Measurements from ENCODE around the gene LLGL2.
A peak's percentile ranks its signal among the peaks of the same experiment; 100 is the strongest.
"Not testable (repeated sequence)": the region's sequence is repeated elsewhere in the genome, so short reads cannot be mapped to it uniquely, and the experiment has no call there.

LLGL2 gene

DNA sequence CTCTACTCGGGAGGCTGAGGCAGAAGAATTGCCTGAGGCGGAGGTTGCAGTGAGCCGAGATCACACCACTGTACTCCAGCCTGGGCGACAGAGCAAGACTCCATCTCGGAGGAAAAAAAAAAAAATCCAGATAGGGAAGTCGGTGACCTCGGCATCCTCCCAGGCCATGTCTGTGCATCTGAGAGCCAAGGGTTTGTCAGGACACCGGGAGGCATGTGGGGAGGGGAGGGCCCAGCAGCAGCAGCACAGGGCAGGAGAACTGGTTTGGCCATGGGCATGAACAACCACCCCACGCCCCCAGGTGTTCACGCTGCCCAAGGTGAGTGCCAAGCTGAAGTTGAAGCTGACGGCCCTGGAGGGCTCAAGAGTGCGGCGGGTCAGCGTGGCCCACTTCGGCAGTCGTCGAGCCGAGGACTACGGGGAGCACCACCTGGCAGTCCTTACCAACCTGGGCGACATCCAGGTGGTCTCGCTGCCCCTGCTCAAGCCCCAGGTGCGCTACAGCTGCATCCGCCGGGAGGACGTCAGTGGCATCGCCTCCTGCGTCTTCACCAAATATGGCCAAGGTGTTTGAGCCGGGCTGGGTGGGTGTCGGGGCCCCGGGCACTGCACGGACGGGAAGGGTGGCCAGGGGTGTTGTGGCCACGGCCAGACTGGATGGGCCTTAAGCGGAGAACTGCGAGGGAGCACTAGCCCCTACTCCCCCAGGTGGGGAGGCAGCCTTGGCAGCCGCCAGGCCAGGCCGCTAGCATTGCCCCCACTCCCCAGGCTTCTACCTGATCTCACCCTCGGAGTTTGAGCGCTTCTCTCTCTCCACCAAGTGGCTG is 47.4 kb downstream of the LLGL2 start:
- no peak for DNase-seq

DNA sequence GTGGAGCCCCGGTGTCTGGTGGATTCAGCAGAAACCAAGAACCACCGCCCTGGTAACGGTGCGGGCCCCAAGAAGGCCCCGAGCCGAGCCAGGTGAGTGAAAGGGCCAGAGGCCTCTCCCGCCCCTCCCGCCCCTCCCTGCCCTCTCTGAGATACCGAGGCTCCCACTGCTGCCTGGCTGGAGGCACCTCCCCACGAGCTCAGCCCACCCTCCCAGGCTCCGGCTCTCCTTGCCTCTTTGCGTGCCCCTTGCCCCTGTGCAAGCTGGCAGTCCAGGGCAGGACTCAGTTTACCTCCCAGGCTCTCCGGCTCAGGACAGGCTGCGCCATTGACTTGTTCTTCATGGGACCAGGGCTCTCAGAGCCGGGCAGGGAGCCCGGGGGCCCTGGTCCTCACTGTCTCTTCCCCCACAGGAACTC is 48.1 kb downstream of the LLGL2 start:
- DNase-seq = no peak

DNA sequence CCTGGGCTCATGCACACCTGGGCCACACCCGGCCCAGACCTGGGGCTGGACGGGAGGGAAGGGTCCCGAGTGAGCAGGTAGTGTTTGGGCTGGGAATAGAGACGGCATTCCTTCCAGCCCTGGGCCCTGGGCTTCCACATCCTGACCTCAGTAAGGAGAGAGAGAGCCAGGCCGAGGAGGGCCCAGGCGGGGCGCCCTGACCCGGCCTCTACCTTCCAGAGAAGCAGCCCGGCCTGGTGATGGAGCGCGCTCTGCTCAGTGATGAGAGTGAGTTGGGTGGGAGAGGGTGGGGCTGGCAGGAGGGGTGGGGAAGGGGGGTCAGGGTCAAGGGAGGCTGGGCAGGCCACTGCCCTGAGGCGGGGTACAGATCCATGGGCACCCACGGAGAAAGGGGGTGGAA is 48.5 kb downstream of the LLGL2 start:
- no peak for DNase-seq

DNA sequence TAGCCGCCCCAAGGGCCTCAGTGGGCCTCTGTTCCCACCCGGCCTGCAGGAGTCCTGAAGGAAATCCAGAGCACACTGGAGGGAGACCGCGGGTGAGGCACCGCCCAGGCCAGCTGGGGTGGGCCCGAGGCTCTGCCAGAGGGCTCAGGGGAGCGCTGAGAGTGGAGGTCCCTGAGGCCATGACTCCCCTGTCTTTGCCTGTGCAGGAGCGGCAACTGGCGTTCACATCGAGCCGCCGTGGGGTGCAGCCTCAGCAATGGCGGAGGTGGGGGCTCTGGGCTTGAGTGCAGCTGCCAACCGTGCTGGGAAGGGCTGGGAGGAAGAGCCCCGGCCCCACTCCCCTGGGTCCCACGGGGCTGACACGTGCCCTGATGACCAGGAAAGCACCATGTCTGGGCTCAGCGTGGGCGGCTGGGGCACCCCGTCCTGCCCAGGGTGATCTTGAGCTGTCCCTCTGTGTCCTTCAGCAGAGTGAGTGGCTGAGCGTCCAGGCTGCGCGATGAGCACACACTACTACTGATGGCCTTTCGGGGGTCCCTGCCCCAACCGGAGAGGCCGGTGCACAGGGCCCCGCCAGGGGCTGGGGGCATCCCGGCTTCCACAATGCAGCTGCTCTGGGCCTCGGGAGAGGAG is 49.0 kb downstream of the LLGL2 start:
- DNase-seq = no peak

DNA sequence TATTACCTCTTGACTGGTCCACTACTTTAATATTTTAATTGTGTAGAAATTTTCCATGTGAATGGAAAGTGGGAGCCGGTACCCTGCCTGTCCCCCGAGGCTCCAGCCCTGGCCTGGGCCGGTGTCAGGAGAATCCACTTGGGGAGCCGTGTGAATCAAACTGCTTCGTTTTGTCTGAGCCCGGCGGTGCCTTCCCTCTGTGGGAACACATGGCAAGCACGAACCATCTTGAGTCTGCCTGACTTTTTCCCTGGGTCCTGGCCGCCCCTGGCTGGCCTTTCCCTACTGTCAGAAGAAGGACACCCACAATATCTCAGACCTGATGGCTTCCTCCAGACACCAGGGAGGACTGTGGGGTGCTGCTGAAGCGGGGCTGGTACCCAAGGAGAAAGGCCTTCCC is 49.7 kb downstream of the LLGL2 start:
- no peak for DNase-seq

DNA sequence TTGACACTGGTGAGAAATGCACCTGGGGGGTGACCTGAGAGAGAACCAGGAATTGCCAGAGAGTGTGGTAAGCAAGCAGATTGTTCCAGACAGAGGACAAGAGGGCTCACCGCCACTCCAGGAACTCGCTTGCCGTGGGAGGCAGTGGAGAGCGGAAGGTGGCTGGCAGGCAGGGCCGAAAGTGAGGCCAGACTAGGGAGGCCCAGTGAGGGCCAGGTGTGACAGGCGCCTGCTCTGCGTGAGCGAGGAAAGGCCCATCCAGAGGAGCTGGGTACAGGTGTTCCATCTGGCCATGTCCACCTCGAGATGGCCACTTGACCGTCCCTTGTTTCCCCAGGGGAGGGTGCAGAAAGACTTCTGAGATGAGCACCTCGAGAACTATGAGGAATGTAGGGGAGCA is 50.2 kb downstream of the LLGL2 start:
- DNase-seq = no peak

DNA sequence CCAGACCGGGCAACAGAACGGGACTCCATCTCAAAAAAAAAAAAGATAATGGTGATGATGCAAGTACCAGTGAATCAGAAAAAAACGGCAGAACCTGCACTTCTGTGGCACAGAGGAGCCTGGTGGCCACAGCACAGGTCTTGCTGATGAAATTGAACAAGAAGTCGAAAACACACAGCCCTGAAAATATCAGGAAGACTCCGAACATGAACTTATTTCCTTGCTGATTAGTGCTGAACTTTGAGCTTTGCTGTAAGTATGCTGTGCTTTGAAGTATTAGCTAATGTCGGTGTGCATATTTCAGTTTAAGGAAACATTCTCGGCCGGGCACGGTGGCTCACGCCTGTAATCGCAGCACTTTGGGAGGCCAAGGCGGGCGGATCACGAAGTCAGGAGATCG is 51.2 kb downstream of the LLGL2 start:
- DNase-seq = no peak

DNA sequence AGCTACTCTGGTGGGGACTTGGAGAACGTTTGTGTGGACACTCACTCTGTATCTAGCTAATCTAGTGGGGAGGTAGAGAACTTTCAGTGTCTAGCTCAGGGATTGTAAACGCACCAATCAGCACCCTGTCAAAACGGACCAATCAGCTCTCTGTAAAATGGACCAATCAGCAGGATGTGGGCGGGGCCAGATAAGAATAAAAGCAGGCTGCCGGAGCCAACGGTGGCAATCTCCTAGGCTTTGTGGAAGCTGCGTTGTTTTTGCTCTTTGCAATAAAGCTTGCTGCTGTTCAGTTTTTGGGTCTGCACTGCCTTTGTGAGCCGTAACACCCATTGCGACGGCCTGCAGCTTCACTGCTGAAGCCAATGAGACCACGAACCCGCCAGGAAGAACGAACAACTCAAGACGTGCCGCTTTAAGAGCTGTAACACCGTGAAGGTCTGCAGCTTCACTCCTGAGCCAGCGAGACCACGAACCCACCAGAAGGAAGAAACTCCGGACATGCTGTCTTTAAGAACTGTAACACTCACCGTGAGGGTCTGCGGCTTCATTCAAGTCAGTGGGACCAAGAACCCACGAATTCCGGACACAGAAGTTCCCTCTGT is 55.7 kb downstream of the LLGL2 start:
- not testable (repeated sequence) for DNase-seq

DNA sequence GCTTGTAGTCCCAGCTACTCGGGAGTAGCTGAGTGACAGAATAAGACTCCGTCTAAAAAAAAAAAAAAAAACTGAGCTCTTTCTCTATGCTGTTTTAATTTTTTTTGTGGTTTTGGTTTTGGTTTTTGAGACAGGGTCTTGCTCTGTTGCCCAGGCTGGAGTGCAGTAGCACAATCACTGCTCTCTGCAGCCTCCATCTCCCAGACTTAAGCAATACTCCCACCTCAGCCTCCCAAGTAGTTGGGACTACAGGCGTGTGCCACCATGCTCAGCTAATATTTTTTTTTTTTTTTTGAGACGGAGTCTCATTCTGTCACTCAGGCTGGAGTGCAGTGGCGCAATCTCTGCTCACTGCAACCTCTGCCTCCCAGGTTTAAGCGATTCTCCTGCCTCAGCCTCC is 57.7 kb downstream of the LLGL2 start:
- not testable (repeated sequence) for DNase-seq

DNA sequence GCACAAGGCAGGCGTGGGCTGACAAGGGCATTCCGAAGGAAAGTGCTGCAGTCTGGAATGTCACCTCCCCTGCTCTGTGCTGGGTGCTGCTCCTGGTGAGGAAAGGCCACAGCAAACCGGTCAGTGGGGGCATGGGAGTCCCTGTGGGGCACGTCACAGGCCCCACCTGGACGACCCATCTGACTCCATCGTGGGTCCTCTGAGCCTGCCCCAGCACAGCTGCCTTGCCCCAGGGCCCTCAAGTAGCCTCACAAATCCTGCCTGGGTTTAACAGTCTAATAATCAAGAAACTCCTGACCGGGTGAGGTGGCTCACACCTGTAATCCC is 59.3 kb downstream of the LLGL2 start:
- no peak for DNase-seq

DNA sequence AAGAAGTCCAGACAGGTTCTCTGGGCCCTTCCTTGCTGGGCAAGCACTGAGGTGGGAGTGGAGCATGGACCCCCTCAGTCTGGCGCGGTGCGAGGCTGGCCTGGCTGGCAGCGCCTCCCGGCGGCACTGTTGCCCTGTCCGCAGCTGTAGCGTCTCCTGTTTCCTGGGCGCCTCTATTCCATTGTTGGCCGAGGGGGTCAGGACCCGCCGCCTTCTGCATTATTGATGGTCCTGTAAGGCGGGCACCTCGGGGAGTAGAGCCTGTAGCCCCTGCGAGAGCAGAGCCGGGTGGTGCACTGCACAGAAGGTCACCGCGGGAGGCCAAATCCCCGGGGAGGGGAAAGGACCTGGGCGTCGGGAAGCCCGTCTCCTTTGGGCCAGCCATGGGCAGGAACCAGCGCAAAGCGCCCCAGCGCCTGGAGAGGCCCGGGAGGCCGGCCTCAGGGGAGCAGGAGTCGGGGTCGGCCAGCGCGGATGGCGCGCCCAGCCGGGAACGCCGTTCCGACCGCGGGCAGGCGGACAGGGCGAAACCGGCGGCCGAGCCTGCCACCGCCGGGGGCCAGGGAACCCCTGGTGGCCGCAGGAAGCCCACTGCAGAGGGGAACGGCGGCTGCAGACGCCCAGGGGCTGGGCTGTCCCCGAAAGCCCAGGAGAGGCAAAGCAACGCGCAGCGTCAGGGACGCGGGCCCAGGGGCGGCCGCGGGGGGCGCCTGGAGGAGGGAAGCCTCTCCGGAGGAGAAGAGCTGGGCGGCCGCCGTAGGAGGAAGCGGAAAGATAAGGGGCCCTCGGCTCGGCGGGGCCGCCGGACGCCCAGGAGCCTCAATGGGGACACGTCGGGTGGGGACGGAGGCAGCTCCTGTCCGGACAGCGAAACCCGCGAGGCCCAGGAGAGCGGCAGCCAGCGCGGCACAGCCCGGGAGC is 62.4 kb downstream of the LLGL2 start, which contains the start of gene MYO15B:
MYO15B (plus strand) TSS at position 126 of the 921 bp plus-strand sequence; CDS start at position 384, 258 bp downstream.
- DNase-seq = peak; percentile 28

DNA sequence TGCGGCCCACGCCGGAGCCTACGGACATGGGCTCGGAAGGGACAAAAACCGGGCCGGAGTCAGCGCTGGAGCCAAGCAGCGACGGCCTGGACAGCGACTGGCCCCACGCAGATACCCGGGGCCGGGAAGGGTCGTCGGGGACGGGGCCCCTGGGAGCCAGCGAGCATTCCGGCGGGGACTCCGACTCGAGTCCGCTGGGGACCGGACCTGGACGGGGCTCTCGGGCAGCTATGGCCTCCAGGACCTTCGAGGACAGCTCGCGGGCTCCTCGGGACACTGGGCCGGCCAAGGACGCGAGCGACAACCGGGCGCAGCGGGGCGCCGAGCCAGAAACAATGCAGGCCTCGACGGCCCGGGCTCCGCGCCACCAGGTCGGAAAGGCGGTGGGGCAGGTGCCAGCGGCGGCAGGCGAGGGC is 63.1 kb downstream of the LLGL2 start:
- no peak for DNase-seq

DNA sequence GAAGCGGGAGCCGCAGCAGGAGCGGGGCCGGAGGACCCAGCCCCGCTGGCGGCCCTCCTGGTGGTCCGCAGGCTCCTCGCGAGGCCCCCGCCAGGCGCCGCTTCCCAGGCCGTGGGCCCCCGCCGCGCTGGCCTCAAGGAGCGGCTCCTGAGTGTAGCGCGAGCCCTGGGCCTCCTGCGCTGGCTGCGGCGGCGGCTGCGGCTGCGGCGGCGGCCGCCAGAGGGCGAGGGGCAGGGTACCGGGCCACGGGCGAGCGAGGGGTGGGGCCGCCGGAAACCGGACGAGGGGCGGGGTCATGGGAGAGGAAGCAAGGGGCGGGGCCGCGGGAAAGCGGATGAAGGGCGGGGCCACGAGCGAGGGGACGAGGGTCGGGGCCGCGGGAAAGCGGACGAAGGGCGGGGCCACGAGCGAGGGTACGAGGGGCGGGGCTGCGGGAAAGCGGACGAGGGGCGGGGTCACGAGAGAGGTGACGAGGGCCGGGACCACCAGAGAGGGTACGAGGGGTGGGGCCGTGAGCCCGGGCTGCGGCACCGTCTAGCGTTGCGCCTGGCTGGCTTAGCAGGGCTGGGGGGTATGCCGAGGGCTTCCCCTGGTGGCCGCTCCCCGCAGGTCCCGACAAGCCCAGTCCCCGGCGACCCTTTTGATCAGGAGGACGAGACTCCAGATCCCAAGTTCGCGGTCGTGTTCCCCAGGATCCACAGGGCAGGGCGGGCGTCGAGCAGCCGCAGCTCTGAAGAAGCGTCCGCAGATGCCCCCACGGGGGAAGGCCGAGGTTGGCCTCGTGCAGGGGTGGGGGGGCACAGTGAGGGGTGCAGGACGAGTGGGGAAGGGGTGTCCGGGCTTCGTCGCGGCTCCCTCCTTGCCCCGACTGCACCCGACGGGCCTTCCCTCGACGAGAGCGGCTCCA is 63.8 kb downstream of the LLGL2 start:
- DNase-seq = peak; percentile 85

DNA sequence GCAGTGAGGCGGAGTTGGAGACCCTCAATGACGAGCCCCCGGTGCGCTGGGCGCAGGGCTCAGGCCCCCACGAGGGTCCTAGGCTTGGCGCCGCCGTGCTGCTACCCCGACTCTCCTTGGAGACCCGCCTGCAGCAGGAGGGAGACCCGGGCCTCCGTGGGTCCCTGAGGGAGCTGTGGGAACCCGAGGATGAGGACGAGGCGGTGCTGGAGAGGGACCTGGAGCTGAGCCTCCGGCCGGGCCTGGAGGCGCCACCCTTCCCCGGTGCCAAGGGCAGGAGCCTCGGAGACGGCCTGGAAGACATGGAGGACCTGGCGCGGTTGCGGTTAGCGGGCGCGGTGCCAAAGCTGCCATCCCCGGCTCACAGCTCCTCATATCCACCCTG is 64.4 kb downstream of the LLGL2 start:
- no peak for DNase-seq

DNA sequence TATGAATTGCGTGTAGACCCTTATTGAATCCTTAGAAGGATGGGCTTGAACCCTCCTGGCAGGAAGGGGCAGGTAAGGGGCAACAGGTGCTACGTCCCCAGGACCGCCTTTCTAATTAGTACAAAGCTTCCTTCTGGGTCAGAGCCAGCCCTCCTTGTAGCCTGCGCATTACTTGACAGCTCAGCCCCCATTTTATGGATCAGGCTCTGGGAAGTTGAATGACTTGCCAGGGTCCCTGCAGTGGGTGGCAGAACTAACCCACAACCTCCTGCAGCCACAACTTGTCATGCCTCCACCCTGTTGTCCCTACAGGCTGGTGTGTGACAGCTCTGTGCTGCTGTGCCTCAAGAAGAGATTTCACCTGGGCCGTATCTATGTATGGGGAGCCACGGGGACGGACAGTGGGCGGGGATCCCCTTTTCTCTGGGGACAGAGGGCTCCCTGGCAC is 64.8 kb downstream of the LLGL2 start:
- DNase-seq = no peak

DNA sequence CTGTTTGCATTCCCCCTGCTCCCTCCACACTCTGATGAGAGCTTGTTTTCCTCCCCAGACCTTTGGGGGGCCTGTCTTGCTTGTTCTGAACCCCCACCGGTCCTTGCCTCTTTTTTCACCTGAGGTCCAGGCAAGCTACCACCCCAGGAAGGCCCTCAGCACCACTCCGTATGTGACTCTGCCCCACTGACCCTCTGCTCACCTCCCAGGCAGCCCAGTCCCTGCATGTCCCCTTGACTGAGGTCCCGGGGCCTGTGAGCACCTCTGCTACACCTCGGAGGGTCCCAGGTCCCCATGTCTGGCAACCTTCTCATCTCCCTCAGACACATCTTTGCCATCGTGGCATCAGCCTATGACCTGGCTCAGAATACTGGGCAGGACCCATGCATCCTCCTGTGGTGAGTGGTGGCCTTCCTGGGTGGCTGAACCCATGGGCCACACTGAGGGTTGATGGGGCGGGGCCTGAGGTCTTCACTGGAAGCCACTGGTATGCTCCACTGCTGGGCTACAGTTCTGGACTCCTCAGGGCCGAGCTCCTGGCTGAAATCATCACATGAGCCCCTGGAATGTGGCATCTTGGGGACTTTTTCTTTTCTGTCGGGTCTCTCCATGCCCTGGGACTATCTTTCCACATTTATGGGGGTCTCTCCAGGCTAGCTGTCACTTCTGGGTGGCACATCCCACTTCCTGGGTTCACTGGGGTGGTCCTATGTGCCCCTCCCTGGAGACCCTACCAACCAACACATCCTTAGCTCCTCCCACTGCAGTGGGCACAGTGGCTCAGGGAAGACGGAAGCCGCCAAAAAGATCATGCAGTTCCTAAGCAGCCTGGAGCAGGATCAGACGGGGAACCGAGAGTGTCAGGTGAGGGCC is 65.6 kb downstream of the LLGL2 start:
- DNase-seq = no peak

DNA sequence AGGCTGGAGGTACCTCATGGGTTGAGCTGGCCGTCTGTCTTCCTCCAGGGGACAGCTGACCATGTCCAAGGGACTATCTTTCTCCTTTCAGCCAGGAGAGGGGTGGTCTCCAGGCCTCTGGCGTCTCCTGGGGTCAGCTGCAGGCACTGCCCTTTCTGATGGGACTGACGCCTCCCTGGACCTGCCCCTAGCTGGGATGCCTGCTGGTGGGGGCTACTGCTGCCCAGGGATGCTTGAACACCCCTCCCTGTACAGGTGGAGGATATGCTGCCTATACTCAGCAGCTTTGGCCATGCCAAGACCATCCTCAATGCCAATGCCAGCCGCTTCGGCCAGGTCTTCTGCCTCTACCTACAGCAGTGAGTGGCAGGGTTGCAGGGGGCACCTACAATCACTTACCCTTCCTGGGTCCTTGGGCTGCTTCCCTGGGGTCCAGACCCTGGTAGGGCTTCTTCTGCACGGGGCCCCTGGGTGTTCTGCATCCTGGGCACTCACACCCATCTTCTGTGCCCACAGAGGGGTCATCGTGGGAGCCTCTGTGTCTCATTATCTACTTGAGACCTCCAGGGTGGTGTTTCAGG is 66.3 kb downstream of the LLGL2 start:
- no peak for DNase-seq

DNA sequence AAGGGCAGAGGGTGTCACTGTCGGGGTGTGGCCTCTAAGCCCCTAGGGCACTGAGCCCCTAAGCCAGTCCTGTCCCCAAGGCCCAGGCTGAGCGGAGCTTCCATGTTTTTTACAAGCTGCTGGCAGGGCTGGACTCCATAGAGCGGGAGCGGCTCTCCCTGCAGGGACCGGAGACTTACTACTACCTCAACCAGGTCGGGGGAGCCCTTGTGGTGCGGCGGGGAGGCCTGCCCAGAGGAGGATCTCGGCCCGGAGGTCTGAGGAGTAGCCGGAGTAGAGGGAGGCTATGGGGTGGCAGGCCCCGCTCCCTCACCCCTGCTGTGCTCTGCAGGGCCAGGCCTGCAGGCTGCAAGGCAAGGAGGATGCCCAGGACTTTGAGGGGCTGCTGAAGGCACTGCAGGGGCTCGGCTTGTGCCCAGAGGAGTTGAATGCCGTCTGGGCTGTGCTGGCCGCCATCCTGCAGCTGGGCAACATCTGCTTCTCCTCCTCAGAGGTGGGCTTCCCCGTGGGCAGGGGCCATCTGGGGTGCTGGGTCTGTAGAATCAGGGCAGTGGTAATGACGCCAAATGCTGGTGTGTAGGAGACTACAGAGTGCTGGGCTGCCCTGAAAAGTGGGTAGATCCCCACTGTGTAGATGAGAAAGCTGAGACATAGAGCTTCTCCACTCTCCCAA is 67.0 kb downstream of the LLGL2 start:
- DNase-seq = no peak

DNA sequence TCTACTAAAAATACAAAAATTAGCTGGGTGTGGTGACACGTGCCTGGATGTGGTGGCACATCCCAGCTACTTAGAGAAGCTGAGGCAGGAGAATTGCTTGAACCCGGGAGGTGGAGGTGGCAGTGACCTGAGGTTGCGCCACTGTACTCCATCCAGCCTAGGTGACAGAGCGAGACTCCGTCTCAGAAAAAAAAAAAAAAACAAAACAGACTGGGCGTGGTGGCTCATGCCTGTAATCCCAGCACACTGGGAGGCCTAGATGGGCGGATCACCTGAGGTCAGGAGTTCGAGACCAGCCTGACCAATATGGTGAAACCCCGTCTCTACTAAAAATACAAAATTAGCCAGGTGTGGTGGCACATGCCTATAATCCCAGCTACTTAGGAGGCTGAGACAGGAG is 67.9 kb downstream of the LLGL2 start:
- DNase-seq = not testable (repeated sequence)
